Pancreas (tissue), 10 donors: Measurements from ENCODE around the gene TNFRSF1B. TPM values are rescaled to one million over a fixed set of nuclear protein-coding genes. Genes with fewer than 3 reads are reported as not detected.

Experiments used
- ATAC-seq, 4 donors: fragments of 200-7000 bp; cut with Tn5 transposase; one replicate each; pipeline versions ENCODE4 v1.8.0 to v1.9.1; 2020; ENCODE audit warnings: mild to moderate bottlenecking in 4 of 4, moderate library complexity in 4 of 4
- DNase-seq, 6 donors: peaks; one replicate each; pipeline ENCODE4 v3.0.0-alpha.2; 2020
- FAIRE-seq: peaks from 2 replicates; lab custom pipeline; 2012; peaks lifted over from hg19 to GRCh38; lab: Jason Lieb, UNC
- H3K27ac ChIP-seq, 4 donors: fragments of 200-600 bp; sonication (generic); 1 replicate in 3 of 4; 2 replicates in 1 of 4; pipeline versions ENCODE4 v1.5.0 to v1.8.0; 2020
- H3K27me3 ChIP-seq, 4 donors: fragments of 200-600 bp; one replicate each; pipeline ENCODE4 v1.8.0; 2021
- H3K36me3 ChIP-seq, 3 donors: fragments of 200-600 bp; sonication (generic) in 1 of 3; one replicate each; pipeline versions ENCODE4 v1.5.0 to v1.8.0; 2020 to 2021
- H3K4me1 ChIP-seq, 3 donors: fragments of 200-600 bp; one replicate each; pipeline ENCODE4 v1.8.0; 2021
- H3K4me3 ChIP-seq, 4 donors: fragments of 200-600 bp; sonication (generic) in 2 of 4; one replicate each; pipeline versions ENCODE4 v1.5.0 to v1.8.0; 2020 to 2021
- H3K9me3 ChIP-seq, 4 donors: fragments of 200-600 bp; one replicate each; pipeline ENCODE4 v1.8.0; 2021
- WGBS, 2 donors: extraction: QIAGEN DNeasy Blood & Tissue Kit; methylation state at CpG; one replicate each; pipeline ENCODE4 v1.1.7; 2013; 5-methylcytosine and 5-hydroxymethylcytosine counted together
- intact Hi-C, 3 donors: fragments of 100-400 bp; cut with DNase I; formaldehyde crosslinking; loops; one replicate each; pipeline versions ENCODE4 v1.11.1 to v1.14.2; 2022
- polyA plus RNA-seq, 2 donors: library from polyadenylated mRNA; stranded (reverse); fragments of 200-250 nt; gene quantifications; one replicate each; pipeline ENCODE4 v1.2.3, GENCODE V29; 2013
- total RNA-seq, 6 donors: library from RNA; stranded (reverse); fragmentation: NEBNext Ultra II Directional in 4 of 6; extraction: Animal tissue kit (Norgen Biotek cat#: 25700) in 4 of 6; gene quantifications; one replicate each; pipeline versions ENCODE4 v1.2.1 to v1.2.4, GENCODE V29; 2021 to 2023
- TF ChIP-seq, protein P1 (sequence below), 4 donors: fragments of 200-600 bp; sonication (generic) in 3 of 4; IDR thresholded peaks; one replicate each; pipeline versions ENCODE4 v1.5.0 to v1.8.0; 2021; ENCODE audit warnings: antibody characterized with exemption in 4 of 4
- donor health status: healthy with polysubstance abuse.
- donor health status: DM: no; HTN: no; CAD: no; lungs with moderate emphysema.
- donor health status: DM: no; HTN: no; CAD: no.
- donor health status: control.
- donor health status: control.
- donor health status: Bipolar disorder and iron deficiency.
- donor health status: DM: yes; HTN: yes; CAD: no.
- donor health status: DM: no; HTN: no; CAD: no.
- donor health status: DM: no; HTN: no; CAD: no.
- donor health status: DM: yes; HTN: yes; CAD: no.

Gene TNFRSF1B
- total and polyA plus RNA-seq, 8 donors, result 2.1 to 20.2 (median 4.4) TPM

DNA sequence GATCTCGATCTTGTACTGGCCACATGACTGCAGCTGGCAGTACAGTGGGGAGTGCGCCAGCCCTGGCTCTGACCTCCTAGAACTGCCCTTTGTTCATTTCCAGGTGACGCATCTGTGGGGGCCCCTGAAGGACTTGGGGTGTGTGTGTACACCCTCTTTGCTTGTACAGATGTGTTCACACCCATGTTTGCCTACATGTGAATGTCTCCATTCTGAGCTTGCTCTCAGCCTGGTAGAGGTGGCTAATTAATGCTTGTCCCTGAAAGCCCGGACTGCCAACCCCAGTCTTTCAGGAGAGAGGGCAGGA is 19.8 kb downstream of the TNFRSF1B start:
- Histone ChIP-seq H3K4me1 (peaks cover 0 to 8% (median 0%) of the 10 kb centered on the region in 3 donors), H3K36me3 (no peaks in the 10 kb centered on the region), H3K27ac (no peak overlapping the region), H3K9me3 (no peaks in the 10 kb centered on the region), H3K27me3 (peaks cover 0 to 3% (median 0%) of the 10 kb centered on the region in 4 donors), H3K4me3 (no peak overlapping the region)
- WGBS, 2 donors, result 52 to 60% methylated on average over 4 of the region's 4 CpGs
- no peak for DNase-seq
- peak in 1 of 4 donors; percentile 13 for ATAC-seq
- FAIRE-seq, result no peak
- intact Hi-C loops, result no loop called here
- TF ChIP-seq, protein P1, sequence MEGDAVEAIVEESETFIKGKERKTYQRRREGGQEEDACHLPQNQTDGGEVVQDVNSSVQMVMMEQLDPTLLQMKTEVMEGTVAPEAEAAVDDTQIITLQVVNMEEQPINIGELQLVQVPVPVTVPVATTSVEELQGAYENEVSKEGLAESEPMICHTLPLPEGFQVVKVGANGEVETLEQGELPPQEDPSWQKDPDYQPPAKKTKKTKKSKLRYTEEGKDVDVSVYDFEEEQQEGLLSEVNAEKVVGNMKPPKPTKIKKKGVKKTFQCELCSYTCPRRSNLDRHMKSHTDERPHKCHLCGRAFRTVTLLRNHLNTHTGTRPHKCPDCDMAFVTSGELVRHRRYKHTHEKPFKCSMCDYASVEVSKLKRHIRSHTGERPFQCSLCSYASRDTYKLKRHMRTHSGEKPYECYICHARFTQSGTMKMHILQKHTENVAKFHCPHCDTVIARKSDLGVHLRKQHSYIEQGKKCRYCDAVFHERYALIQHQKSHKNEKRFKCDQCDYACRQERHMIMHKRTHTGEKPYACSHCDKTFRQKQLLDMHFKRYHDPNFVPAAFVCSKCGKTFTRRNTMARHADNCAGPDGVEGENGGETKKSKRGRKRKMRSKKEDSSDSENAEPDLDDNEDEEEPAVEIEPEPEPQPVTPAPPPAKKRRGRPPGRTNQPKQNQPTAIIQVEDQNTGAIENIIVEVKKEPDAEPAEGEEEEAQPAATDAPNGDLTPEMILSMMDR (IDR thresholded peaks at IDR 0.05), result no peak

DNA sequence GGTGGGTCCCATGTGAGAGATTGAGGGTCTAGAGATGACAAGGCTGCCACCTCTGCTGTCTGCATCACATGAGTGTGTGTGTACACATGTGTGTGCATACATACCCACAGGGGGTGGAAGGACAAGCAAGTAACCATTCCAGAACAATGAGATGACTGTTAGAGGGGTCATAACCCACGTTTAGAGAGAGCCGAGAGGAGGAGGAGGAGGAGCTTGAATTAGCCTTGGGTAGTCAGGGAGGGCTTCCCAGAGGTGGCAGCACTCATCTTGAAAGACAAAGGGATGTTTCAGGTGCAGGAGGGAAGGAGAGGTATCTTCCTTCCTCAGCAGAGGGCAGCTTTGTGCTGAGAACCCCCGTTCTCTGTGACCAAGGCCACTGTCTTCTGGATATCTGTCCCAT is 21.3 kb downstream of the TNFRSF1B start:
- WGBS, 2 donors, result 20 to 30% methylated on average over 3 of the region's 3 CpGs
- H3K27ac ChIP-seq, result no peak overlapping the region
- intact Hi-C loops, result no loop called here
- ATAC-seq (no peak), FAIRE-seq (no peak), DNase-seq (no peak)
- TF ChIP-seq, protein P1 (IDR thresholded peaks at IDR 0.05), result no peak
- H3K4me1 ChIP-seq, result peaks cover 0 to 8% (median 0%) of the 10 kb centered on the region in 3 donors
- no peak overlapping the region for H3K4me3 ChIP-seq
- H3K36me3 ChIP-seq, result no peaks in the 10 kb centered on the region
- H3K27me3 ChIP-seq, result peaks cover 0 to 3% (median 0%) of the 10 kb centered on the region in 4 donors
- H3K9me3 ChIP-seq, result no peaks in the 10 kb centered on the region

DNA sequence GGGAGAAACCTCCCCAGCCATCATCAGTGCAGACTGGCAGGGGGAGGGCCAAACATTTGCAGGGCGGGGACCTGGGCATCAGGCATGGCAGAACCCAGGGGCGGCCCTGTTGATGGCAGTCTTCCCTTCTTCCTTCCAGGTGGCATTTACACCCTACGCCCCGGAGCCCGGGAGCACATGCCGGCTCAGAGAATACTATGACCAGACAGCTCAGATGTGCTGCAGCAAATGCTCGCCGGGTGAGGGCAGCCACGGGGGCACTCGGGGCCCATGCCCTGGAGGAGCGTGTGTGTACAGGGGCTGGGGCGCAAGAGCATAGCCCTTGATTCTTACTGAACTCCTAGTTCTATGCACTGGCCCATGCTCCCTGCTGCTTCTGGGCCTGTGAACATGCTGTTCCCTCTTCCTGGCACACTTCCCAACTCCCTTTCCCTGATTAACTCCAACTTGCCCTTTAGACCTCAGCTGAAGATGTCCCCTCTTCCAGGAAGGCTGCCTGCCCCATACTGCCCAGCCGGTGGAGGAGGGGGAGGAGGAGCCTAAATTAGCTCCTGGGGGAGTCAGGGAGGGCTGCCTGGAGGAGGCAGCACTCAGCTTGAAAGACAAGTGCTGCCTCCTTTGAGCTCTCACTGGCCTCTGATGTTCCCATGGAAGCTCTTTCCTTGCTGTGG is 22.0 kb downstream of the TNFRSF1B start:
- no peak for FAIRE-seq
- ATAC-seq, result no peak
- TF ChIP-seq, protein P1 (IDR thresholded peaks at IDR 0.05), result no peak
- H3K27me3 ChIP-seq, result peaks cover 0 to 3% (median 0%) of the 10 kb centered on the region in 4 donors
- intact Hi-C loops, result no loop called here
- no peaks in the 10 kb centered on the region for H3K9me3 ChIP-seq
- WGBS, 2 donors, result 65 to 76% methylated on average over 13 of the region's 13 CpGs
- H3K27ac ChIP-seq, result no peak overlapping the region
- peaks cover 0 to 8% (median 0%) of the 10 kb centered on the region in 3 donors for H3K4me1 ChIP-seq
- peak in 1 of 6 donors; percentile 58 for DNase-seq
- no peaks in the 10 kb centered on the region for H3K36me3 ChIP-seq
- H3K4me3 ChIP-seq, result no peak overlapping the region

DNA sequence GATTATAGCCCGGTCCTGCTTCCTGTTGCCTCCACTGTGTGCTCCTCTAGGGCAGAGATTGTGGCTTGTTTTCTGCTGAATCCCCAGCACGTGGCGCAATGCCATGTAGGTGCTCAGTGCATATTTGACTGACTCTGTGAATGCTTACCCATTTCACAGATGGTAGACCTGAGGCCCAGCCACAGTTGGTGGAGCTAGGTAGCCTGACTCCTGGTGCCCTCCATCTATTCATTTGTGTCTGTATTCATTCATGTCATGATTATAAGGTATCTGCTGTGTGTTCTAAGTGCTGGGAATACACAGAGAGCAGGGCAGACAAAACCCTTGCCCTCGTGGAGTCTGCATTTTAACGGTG is 22.5 kb downstream of the TNFRSF1B start:
- FAIRE-seq, result no peak
- DNase-seq, result no peak
- Histone ChIP-seq H3K4me1 (peaks cover 0 to 8% (median 0%) of the 10 kb centered on the region in 3 donors), H3K27me3 (peaks cover 0 to 3% (median 0%) of the 10 kb centered on the region in 4 donors), H3K27ac (no peak overlapping the region), H3K36me3 (no peaks in the 10 kb centered on the region), H3K4me3 (no peak overlapping the region), H3K9me3 (no peaks in the 10 kb centered on the region)
- 47 to 58% methylated on average over 5 of the region's 5 CpGs for WGBS, 2 donors
- no peak for ATAC-seq
- intact Hi-C loops, result no loop called here
- TF ChIP-seq, protein P1 (IDR thresholded peaks at IDR 0.05), result no peak
